Activated B cell treated with CpG ODN at 0.5 μM for 24 hours (primary cell): ENCODE results near the gene DSCAM. TPM values are rescaled to one million over a fixed set of nuclear protein-coding genes. Genes with fewer than 3 reads are reported as not detected.

ENCODE experiments used
- ATAC-seq: fragments of 200-7000 bp; cut with Tn5 transposase; one replicate; pipeline ENCODE4 v1.10.0; 2021; ENCODE audit warnings: low read depth, mild to moderate bottlenecking, moderate library complexity
- CTCF ChIA-PET: fragments of 350-600 bp; sonication (Branson Sonifier 250); formaldehyde crosslinking; loops from one replicate; lab custom pipeline; 2021; ENCODE audit warnings: antibody characterized with exemption; lab: Charles Lee
- POLR2A ChIA-PET: fragments of 350-600 bp; sonication (Branson Sonifier 250); formaldehyde crosslinking; loops from one replicate; lab custom pipeline; 2021; ENCODE audit warnings: antibody characterized with exemption; lab: Charles Lee
- DNase-seq: peaks from one replicate; pipeline ENCODE4 v3.0.0; 2022
- H3K27ac Mint-ChIP-seq: one replicate; pipeline ENCODE4 v1.8.0; 2020; ENCODE audit warnings: mixed read lengths
- H3K27me3 Mint-ChIP-seq: one replicate; pipeline ENCODE4 v1.8.0; 2021; ENCODE audit warnings: mixed read lengths
- H3K36me3 Mint-ChIP-seq: one replicate; pipeline ENCODE4 v1.8.0; 2021; ENCODE audit warnings: low read depth, mixed read lengths
- H3K4me1 Mint-ChIP-seq: one replicate; pipeline ENCODE4 v1.8.0; 2021; ENCODE audit warnings: mixed read lengths
- H3K4me3 Mint-ChIP-seq: one replicate; pipeline ENCODE4 v1.8.0; 2020; ENCODE audit warnings: mild to moderate bottlenecking, mixed read lengths
- H3K9me3 Mint-ChIP-seq: one replicate; pipeline ENCODE4 v1.8.0; 2020; ENCODE audit warnings: mixed read lengths
- CTCF ChIP-seq: fragments of 200-600 bp; IDR thresholded peaks from one replicate; pipeline ENCODE4 v1.8.0; 2022; ENCODE audit warnings: antibody characterized with exemption, mild to moderate bottlenecking
- intact Hi-C: fragments of 100-400 bp; cut with micrococcal nuclease; formaldehyde crosslinking; loops from one replicate; pipeline ENCODE4 v1.15.1; 2024
- total RNA-seq: library from RNA; stranded (reverse); gene quantifications from 2 replicates; pipeline ENCODE4 v1.2.3, GENCODE V29; 2022

Gene DSCAM
- total RNA-seq, 1 donor from 2014 or later, result not detected

- Mint-ChIP-seq H3K4me1 (no peaks in the 10 kb centered on the region), H3K27ac (no peak overlapping the region), H3K9me3 (peaks cover 3% of the 10 kb centered on the region), H3K27me3 (no peaks in the 10 kb centered on the region), H3K4me3 (no peak overlapping the region), H3K36me3 (no peaks in the 10 kb centered on the region)
- POLR2A ChIA-PET, result no interaction called here
- no peak for TF ChIP-seq CTCF
- intact Hi-C loops, result no loop called here
- ATAC-seq (no peak), DNase-seq (no peak)
- CTCF ChIA-PET, result no interaction called here
These were observed 226.4 kb downstream of the DSCAM start for GRCh38 chr21:40620386-40621145.

GRCh38 chr21:40618191-40618973, 228.6 kb downstream of the DSCAM start:
- no peaks in the 10 kb centered on the region for H3K27me3 Mint-ChIP-seq
- DNase-seq (no peak), ATAC-seq (no peak)
- no peak for TF ChIP-seq CTCF
- intact Hi-C loops, result no loop called here
- H3K36me3 Mint-ChIP-seq, result no peaks in the 10 kb centered on the region
- ChIA-PET CTCF (no interaction called here), POLR2A (no interaction called here)
- H3K9me3 Mint-ChIP-seq, result peaks cover 3% of the 10 kb centered on the region
- no peak overlapping the region for H3K27ac Mint-ChIP-seq
- H3K4me3 Mint-ChIP-seq, result no peak overlapping the region
- no peaks in the 10 kb centered on the region for H3K4me1 Mint-ChIP-seq

GRCh38 chr21:40616377-40616704, 230.6 kb downstream of the DSCAM start:
- ChIA-PET POLR2A (no interaction called here), CTCF (no interaction called here)
- no peaks in the 10 kb centered on the region for H3K9me3 Mint-ChIP-seq
- ATAC-seq (no peak), DNase-seq (no peak)
- H3K4me3 Mint-ChIP-seq, result no peak overlapping the region
- H3K36me3 Mint-ChIP-seq, result no peaks in the 10 kb centered on the region
- TF ChIP-seq CTCF, result no peak
- H3K27me3 Mint-ChIP-seq, result no peaks in the 10 kb centered on the region
- H3K4me1 Mint-ChIP-seq, result no peaks in the 10 kb centered on the region
- no peak overlapping the region for H3K27ac Mint-ChIP-seq
- intact Hi-C loops, result no loop called here

- H3K36me3 Mint-ChIP-seq, result no peaks in the 10 kb centered on the region
- no peak overlapping the region for H3K4me3 Mint-ChIP-seq
- TF ChIP-seq CTCF, result no peak
- POLR2A ChIA-PET, result no interaction called here
- no peak for ATAC-seq
- intact Hi-C loops, result no loop called here
- no peak overlapping the region for H3K27ac Mint-ChIP-seq
- DNase-seq, result no peak
- CTCF ChIA-PET, result no interaction called here
- H3K27me3 Mint-ChIP-seq, result no peaks in the 10 kb centered on the region
- no peaks in the 10 kb centered on the region for H3K9me3 Mint-ChIP-seq
- H3K4me1 Mint-ChIP-seq, result no peaks in the 10 kb centered on the region
These were observed 231.2 kb downstream of the DSCAM start for GRCh38 chr21:40615505-40616376.
